DLD1 (cell line): ENCODE results near the gene OR2A14.
"Not testable (repeated sequence)": the region's sequence is repeated elsewhere in the genome, so short reads cannot be mapped to it uniquely, and the experiment has no call there.

Source experiments
- in situ Hi-C: cut with HindIII; loops from 2 replicates; pipeline ENCODE4 v1.10.0; 2017; ENCODE audit warnings: low sequenced_read_pairs

Gene OR2A14, protein sequence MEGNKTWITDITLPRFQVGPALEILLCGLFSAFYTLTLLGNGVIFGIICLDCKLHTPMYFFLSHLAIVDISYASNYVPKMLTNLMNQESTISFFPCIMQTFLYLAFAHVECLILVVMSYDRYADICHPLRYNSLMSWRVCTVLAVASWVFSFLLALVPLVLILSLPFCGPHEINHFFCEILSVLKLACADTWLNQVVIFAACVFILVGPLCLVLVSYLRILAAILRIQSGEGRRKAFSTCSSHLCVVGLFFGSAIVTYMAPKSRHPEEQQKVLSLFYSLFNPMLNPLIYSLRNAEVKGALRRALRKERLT

DNA sequence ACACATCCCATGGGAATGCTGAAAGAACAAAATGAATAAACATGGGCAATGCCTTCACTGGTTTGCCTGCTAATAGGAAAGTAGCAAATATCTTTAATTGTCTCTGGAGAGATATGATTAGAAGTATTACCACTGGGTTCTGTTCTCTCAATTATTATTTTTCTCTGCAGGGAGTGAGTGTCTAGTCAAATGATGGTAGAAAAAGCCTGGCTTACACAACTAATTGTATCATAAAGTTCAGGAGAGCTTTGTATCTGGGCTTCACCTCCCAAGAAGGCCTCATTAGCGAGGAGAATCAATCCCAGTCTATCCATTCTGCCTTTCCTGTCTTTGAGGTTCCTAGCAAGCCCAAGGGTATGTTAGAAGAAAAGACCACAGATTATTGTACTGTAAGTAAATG lies at the start of gene OR2A14:
OR2A14 (plus strand) TSS at position 301 of the 400 bp plus-strand sequence. CDS start 5,937 bp downstream, outside the sequence.
- in situ Hi-C loops = no loop called here

DNA sequence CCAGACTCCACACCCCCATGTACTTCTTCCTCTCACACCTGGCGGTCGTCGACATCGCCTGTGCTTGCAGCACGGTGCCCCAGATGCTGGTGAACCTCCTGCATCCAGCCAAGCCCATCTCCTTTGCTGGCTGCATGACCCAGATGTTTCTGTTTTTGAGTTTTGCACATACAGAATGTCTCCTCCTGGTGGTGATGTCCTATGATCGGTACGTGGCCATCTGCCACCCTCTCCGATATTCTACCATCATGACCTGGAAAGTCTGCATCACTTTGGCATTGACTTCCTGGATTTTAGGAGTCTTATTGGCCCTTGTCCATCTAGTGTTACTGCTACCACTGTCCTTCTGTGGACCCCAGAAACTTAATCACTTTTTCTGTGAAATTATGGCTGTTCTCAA lies 48.6 kb upstream of the OR2A14 start:
- in situ Hi-C loops = no loop called here

DNA sequence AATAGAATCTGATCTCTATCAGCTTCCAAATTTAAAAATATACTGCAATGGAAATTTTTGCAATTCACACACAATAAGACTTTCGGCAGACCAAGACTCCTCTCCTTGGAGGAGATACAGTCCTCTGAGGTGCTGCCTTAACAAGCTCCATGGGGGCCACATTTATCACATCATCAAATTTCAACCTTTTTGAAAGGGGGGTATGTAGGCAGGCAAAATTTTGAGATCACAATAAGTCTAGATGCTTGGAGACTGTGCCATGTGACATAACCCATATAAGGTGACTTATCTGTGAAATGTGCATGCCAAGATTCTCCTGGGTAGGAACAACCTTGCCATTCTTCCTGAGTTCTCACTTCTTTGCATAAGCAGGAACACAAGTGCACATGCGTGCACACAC lies 37.0 kb upstream of the OR2A14 start, which contains the start of gene OR2A12:
OR2A12 (plus strand) TSS at position 301 of the 400 bp plus-strand sequence. CDS start 8,830 bp downstream, outside the sequence.
- in situ Hi-C loops = no loop called here

DNA sequence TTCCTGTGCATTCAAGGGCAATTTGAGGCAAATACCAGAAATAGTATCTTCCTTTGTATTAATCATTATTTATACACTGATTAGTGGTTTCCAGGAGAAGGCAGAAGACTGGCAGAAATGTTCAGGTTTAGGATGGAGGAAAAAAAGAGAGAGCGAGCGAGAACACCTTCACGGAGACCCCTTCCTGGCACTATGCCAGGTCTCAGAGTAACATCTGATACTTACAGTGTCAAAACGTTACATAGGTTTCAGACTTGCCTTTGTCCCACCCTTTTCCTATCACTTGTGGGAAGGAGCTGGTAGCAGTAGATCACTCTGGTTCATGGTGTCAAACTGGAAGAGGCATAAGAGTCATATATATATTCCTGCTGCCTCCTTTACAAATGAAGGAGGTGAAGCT lies 36.2 kb upstream of the OR2A14 start:
- in situ Hi-C loops = no loop called here

DNA sequence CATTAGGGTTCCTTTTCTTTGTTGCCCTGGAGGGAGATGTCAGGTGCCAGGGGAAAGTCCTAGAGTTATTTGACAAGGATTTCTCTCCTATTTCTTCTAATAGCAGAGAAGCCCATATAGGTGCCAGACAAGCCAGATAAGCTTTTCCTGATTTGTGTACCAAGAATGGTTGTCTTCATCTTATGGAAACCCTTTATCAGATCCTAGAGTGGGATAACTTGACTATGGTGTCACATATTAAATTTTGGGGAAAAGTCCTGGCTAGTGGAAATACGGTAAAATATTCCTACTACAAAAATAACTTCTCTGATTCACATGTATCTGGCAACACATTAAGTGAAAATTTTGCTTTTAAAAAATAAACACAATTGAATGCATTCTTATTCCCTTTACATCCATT lies 35.7 kb upstream of the OR2A14 start:
- in situ Hi-C loops = no loop called here

DNA sequence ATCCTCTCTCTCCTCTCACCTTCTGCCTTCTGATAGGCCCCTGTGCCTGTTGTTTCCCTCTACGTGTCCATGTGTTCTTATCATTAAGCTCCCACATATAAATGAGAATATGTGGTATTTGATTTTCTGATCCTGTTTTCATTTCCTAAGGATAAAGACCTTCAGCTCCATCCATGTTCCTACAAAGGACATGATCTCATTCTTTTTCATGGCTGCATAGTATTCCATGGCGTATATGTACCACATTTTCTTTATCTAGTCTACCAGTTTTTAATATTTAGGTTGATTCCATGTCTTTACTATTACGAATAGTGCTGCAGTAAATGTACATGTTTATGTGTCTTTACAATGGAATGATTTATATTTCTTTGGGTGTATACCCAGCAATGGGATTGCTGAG lies 32.3 kb upstream of the OR2A14 start:
- in situ Hi-C loops = no loop called here

DNA sequence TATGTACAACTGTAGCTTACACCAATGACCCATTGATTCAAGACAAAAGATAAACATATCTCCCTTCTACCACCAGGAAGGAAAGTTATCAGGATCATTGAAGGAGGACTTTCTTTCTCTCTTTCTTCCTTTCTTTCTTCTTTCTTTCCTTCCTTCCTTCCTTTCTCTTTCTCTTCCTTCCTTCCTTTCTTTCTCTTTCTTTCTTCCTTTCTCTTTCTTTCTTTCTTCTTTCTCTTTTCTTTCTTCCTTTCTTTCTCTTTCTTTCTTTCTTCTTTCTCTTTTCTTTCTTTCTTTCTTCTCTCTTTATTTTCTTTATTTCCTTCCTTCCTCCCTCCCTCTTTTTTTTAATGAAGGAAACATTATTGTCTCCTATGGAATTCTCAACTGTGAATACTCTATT lies 24.2 kb upstream of the OR2A14 start:
- in situ Hi-C loops = no loop called here

DNA sequence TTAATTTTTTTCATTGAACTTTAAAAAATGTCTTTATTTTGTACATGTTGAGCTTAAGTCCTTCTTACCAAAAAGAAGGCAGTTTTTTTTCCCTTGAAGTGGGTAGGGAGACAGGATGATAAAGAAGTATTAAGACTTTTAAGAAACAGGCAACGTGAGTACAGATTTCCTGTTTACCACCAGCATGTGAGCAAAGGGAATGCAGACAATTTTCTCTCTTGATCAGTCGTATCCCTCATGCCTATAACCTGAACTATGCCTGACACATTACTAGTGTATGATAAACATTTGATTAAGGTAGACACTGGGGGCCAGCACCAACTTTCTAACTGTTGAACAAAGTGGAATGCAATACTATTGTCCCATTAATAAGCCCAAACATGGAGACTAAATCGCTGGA lies 22.4 kb upstream of the OR2A14 start:
- in situ Hi-C loops = no loop called here

DNA sequence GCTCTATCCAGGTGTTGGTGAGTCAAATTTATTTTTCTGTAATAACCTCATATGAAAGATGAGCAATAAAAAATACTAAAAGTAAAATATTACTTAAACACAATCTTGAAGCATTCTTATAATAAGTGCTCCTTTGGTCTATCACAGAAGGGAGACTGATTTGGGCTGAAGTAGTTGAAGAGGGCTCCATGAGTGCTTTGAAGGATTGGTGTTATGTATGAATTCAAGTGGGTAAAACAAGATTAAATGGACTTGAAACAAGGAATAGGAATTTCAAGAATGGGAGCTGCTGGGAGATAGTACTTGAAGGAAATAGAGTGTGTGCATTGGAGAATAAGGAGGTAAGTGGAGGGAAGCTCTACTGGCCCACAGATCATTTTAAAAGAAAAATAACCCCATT lies 20.9 kb upstream of the OR2A14 start:
- in situ Hi-C loops = no loop called here

DNA sequence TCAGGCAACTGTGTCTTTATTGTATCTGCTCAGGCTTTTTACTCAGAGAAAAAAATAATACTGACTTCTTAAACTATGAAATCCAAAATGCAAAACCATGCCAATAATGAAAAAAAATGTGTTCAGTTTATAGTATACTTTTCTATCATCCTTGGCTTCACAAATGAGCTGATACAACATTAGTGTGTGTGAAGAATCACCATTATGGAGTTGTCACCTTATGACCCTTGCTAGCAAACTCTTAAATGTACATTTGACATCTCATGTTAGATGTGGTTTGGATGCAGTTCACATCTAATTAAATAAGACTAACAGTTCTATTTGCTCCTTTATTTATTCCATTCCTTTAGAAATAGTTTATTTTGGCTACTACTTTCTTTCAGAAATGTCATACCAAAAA lies 17.8 kb upstream of the OR2A14 start:
- in situ Hi-C loops = no loop called here

DNA sequence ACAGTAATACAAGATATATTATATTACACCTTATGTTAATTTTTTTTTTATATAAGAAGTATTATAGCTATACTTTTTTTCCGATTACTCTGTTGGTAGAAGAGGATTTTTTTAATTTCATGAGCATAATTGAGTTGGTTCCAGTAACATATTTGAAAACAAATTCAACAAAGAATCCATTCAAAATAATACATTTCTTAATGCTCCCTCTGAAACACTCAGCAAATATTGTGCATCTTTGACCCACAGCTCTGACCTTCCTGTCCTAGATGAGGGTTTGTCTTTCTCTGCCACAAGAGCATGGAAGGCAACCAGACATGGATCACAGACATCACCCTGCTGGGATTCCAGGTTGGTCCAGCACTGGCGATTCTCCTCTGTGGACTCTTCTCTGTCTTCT lies 13.7 kb upstream of the OR2A14 start, which contains the start of gene OR2A2:
OR2A2 (plus strand) TSS at position 301 of the 400 bp plus-strand sequence; CDS start at position 301, 0 bp downstream.
- in situ Hi-C loops = no loop called here

DNA sequence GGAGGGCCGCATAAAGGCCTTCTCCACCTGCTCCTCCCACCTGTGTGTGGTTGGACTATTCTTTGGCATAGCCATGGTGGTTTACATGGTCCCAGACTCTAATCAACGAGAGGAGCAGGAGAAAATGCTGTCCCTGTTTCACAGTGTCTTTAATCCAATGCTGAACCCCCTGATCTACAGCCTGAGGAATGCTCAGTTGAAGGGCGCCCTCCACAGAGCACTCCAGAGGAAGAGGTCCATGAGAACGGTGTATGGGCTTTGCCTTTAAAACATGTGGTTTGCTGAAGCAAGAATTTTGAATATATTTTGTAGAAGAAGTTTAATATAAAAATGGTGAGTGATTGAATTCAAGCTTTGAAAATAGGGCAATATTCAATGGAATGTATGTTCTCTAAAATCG lies 12.7 kb upstream of the OR2A14 start:
- in situ Hi-C loops = no loop called here

DNA sequence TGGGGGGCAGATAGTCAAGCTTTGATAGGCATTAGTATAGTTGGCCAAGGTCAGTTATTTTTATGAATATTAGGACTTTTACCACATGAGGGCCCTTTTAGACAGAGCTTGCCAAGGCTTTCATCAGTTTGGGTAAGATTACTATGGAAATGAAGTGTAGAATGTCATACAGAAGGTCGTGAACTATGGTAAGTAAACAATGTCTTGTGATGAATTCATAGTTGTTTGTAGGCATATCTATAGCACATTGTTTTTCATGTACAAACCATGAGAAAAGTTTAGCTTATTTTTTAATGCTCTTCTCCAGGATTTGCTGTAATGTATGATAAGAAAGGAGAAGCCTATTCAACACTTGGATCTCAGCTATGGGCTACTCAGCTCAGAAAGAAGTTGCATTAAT lies 9.3 kb upstream of the OR2A14 start:
- in situ Hi-C loops = no loop called here

DNA sequence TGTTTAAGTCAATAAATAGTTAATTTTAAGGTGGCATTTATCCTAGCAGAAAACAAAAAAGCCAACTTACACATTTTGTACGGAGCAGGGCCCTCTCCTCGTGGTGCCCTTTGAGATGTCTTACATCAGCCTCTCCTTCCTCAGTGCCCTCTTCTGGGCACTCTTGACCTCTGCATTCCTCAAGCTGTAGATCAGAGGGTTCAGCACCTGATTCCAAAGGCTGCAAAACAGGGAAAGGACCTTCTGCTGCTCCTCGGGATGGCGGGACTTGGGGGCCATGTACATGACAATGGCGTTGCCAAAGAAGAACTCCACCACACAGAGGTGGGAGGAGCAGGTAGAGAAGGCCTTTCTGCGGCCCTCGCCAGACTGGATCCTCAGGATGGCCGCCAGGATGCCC lies 4.6 kb upstream of the OR2A14 start:
- in situ Hi-C loops = no loop called here

DNA sequence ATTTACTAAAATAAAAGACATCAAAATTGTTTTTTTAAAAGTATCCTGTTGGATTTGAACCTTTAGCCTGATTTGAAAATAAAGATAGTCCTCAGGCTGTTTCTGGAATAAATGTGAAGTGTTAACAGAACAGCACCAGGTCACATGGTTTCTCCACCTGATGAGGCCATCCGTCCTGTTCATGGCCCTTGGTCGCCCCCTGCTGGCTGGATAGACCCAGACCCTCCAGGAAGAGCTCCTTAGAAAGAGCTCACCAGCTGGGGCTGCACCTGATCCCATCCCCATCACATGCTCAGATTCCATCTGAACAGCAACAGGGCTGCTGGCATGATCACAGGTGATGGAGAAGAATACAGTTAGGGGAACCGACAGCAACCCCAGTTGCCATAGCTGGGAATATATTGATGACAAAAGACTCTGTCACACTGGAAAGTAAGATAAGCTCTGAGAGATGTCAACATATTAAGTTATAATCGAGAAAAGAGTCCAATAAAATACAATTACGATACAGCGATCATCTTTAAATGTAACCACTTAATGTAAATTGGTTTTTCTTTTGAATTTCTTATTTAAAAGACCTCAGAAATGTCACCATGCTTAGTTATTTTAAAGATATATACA lies 4.8 kb downstream of the OR2A14 start:
- in situ Hi-C loops = no loop called here

DNA sequence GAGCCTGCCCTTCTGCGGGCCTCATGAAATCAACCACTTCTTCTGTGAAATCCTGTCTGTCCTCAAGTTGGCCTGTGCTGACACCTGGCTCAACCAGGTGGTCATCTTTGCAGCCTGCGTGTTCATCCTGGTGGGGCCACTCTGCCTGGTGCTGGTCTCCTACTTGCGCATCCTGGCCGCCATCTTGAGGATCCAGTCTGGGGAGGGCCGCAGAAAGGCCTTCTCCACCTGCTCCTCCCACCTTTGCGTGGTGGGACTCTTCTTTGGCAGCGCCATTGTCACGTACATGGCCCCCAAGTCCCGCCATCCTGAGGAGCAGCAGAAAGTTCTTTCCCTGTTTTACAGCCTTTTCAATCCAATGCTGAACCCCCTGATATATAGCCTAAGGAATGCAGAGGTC lies 6.6 kb downstream of the OR2A14 start:
- in situ Hi-C loops = not testable (repeated sequence)

DNA sequence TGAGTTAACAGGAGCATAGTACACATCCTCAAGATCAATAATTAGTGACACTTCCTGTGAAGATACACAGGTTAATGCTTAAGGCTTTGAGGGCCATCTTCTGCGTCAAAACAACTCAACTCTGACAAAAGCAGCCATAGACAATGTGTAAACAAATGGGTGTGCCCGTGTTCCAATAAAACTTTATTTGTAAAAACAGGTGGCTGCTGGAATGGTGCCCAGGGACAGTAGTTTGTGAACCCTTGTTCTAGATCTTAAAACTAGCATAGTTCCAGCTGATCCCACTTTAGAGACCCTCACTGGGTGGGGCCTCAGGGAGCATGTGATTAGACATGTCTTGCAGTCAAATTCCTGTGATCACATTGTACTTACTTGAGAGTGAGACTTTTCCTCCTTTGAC lies 7.8 kb downstream of the OR2A14 start:
- in situ Hi-C loops = no loop called here

DNA sequence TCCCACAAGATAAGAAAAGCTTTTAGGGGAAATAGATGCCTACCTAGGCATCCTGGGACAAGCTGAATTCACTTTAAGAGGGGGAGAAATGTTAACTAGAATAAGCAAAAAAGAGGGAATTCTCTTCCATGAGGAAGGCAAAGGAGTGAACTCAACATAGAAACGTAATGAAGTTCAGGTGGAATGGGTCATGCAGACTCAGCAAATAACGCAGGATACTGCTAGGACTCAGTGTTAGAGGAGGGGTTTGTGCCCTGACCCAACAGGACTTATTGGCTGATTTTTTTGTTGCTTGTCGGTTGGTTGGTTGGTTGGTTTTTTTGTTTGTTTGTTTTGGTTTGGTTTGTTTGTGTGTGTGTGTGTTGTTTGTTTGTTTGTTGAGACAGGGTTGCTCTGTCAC lies 9.3 kb downstream of the OR2A14 start:
- in situ Hi-C loops = no loop called here

DNA sequence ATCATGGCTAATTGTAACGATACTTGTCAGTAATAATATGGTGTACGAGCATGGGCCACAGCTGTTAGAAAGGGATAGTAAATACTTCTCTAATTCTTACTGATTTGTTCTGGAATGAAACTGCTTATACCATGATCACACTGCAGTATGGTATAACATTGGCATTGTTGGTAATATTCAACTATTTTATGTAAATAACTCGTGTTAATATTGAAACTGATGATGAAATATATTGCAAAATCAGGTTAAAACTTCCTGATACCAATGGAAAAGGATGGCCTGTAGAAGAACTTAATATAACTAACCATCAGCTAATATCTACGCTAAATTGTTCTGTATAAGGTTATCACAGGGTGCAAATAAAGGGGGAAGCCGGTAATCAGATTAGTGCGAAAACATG lies 10.3 kb downstream of the OR2A14 start:
- in situ Hi-C loops = no loop called here

DNA sequence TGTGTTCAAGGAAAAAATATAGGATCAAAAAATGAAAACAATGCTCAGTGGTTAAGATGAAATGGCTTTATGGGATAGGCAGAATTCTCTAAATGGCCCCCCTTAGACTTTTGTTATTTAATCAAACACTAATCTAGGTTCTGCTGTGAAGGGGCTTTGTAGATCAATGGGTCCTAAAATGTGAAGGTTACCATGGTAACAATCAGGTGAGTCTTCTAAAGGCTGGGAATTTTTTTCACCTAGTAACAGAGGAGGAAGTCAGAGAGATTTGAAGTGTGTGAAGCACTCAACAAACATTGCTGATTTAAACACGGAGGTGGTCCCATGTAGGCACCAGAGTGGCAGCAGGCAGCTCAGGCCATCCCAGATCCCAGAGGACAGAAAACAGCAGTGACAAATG lies 11.1 kb downstream of the OR2A14 start:
- in situ Hi-C loops = no loop called here

DNA sequence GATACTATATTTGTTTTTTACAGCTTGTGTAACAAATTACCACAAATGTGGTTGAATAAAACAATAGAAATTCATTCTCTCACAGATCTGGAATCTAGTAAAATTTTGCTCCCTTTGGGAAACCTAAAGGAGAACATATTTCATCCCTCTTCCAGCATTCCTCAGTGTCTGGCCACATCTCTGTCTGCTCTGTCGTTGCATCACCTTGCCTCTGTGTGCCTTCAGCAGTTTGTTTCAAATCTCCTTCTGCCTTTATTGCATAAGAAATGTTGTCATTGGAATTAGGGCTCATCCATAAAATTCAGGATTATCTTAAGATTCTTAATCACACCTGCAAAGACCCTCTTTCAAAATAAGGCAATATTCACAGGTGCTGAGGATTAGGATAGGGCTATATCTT lies 14.5 kb downstream of the OR2A14 start:
- in situ Hi-C loops = no loop called here

DNA sequence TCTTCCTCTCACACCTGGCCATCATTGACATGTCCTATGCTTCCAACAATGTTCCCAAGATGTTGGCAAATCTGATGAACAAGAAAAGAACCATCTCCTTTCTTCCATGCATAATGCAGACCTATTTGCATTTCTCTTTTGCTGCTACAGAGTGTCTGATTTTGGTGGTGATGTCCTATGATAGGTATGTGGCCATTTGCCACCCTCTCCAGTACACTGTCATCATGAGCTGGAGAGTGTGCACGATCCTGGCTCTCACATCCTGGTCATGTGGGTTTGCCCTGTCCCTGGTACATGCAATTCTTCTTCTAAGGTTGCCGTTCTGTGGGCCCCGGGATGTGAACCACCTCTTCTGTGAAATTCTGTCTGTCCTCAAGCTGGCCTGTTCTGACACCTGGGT lies 19.2 kb downstream of the OR2A14 start:
- in situ Hi-C loops = no loop called here

DNA sequence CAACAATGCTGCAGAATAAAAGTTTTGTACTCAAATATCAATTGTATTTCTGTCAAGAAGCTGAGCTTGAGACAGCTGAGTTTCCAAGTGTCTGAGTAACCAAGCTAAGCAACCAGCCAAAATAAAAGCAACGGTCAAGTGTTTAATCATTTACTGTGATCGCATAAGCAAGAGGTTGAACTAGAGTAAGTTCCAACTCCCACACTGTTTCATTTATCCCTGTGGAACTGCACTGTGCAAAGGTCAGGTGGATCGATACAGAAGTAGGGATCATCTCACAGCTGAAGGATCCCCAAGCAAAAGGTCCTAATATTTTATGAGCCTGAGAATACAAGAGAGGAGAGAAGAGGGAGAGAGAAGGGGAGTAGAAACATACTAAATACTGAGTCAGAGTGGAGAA lies 21.4 kb downstream of the OR2A14 start:
- in situ Hi-C loops = no loop called here
